ENCODE measurements around the gene AUTS2.

GRCh38 chr7:69677881-69678493 is 79.7 kb downstream of the AUTS2 start:
- TF ChIP-seq TAF1 (IDR thresholded peaks at IDR 0.05; ENCODE audit: borderline replicate concordance, low read depth, low read length) (no peak), POLR2A (IDR thresholded peaks at IDR 0.05; ENCODE audit: low read depth, low read length) (no peak)
